ENCODE results near the gene DLGAP1. TPM values are rescaled to one million over a fixed set of nuclear protein-coding genes. Genes with fewer than 3 reads are reported as not detected.

Gene DLGAP1
- total RNA-seq, 1 experiment from 2014 or later = 23.0 TPM

DNA sequence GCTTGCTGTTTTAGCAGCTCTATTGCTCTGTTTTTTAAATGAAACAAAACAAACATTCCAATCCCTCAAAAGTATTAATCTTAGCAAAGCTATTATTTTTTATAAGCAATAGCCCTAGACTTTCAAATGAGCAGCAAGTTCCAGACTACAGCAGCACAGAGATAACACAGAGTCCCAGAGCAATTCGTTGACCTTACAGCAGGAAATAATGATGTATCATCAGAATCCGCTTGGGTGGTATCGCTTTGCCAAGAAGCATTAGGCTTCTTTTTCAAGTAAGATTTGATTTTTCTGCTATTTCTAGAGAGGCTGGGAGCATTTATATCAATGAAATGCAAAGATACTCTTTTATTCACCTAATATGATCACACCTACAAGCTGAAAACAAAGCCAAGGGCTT is 209.7 kb downstream of the DLGAP1 start:
- DNase-seq (ENCODE audit: low spot score) (no peak), ATAC-seq (no peak)
- Mint-ChIP-seq H3K27ac (no peak overlapping the region), H3K9me3 (no peaks in the 10 kb centered on the region), H3K36me3 (no peaks in the 10 kb centered on the region), H3K27me3 (ENCODE audit: low read depth) (peaks cover 24% of the 10 kb centered on the region), H3K4me3 (no peak overlapping the region), H3K4me1 (peaks cover 59% of the 10 kb centered on the region)
- ChIA-PET CTCF (interaction anchor here (0.6 kb wide), 1 partner anchor 326 kb away, joined by 3 read pairs; no protein-coding TSS in a partner anchor), POLR2A (no interaction called here)
- TF ChIP-seq E2F4 (CRISPR knock-in tag; IDR thresholded peaks at IDR 0.05; ENCODE audit: borderline replicate concordance, low read depth) (no peak), OVOL2 (CRISPR knock-in tag; IDR thresholded peaks at IDR 0.05; ENCODE audit: borderline replicate concordance) (no peak), ELF4 (CRISPR knock-in tag; IDR thresholded peaks at IDR 0.05; ENCODE audit: low read depth) (no peak), MXD4 (CRISPR knock-in tag; IDR thresholded peaks at IDR 0.05; ENCODE audit: borderline replicate concordance) (no peak), ZNF416 (CRISPR knock-in tag; IDR thresholded peaks at IDR 0.05) (no peak), ATF2 (CRISPR knock-in tag; IDR thresholded peaks at IDR 0.05; ENCODE audit: borderline replicate concordance, low read depth) (no peak), IRF1 (CRISPR knock-in tag; IDR thresholded peaks at IDR 0.05) (no peak), PRRX2 (CRISPR knock-in tag; IDR thresholded peaks at IDR 0.05) (no peak), ZNF671 (CRISPR knock-in tag; IDR thresholded peaks at IDR 0.05) (no peak), ZBTB21 (CRISPR knock-in tag; IDR thresholded peaks at IDR 0.05; ENCODE audit: borderline replicate concordance) (no peak), EMX1 (CRISPR knock-in tag; IDR thresholded peaks at IDR 0.05) (no peak), AFF4 (CRISPR knock-in tag; IDR thresholded peaks at IDR 0.05; ENCODE audit: borderline replicate concordance) (no peak), CDX4 (CRISPR knock-in tag; IDR thresholded peaks at IDR 0.05; ENCODE audit: borderline replicate concordance) (no peak)
- TF ChIP-seq, protein P1, sequence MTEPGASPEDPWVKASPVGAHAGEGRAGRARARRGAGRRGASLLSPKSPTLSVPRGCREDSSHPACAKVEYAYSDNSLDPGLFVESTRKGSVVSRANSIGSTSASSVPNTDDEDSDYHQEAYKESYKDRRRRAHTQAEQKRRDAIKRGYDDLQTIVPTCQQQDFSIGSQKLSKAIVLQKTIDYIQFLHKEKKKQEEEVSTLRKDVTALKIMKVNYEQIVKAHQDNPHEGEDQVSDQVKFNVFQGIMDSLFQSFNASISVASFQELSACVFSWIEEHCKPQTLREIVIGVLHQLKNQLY (CRISPR knock-in tag; IDR thresholded peaks at IDR 0.05) = no peak
- TF ChIP-seq, protein P2, sequence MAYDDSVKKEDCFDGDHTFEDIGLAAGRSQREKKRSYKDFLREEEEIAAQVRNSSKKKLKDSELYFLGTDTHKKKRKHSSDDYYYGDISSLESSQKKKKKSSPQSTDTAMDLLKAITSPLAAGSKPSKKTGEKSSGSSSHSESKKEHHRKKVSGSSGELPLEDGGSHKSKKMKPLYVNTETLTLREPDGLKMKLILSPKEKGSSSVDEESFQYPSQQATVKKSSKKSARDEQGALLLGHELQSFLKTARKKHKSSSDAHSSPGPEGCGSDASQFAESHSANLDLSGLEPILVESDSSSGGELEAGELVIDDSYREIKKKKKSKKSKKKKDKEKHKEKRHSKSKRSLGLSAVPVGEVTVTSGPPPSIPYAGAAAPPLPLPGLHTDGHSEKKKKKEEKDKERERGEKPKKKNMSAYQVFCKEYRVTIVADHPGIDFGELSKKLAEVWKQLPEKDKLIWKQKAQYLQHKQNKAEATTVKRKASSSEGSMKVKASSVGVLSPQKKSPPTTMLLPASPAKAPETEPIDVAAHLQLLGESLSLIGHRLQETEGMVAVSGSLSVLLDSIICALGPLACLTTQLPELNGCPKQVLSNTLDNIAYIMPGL (CRISPR knock-in tag; IDR thresholded peaks at IDR 0.05) = no peak

Measured in WTC11 (cell line).